ENCODE measurements around the gene RSBN1L.
"Not testable (repeated sequence)": the region's sequence is repeated elsewhere in the genome, so short reads cannot be mapped to it uniquely, and the experiment has no call there.

Gene RSBN1L

GRCh38 chr7:77778535-77778934 lies 82.3 kb downstream of the RSBN1L start:
- DNase-seq = no peak

- no peak for DNase-seq
These were observed 86.1 kb downstream of the RSBN1L start for GRCh38 chr7:77782383-77782782.

- DNase-seq = no peak
These were observed 86.9 kb downstream of the RSBN1L start for GRCh38 chr7:77783111-77783510.

- no peak for DNase-seq
These were observed 87.3 kb downstream of the RSBN1L start for GRCh38 chr7:77783545-77783944.

- not testable (repeated sequence) for DNase-seq
These were observed 88.2 kb downstream of the RSBN1L start for GRCh38 chr7:77784426-77784825.

- DNase-seq = no peak
These were observed 89.8 kb downstream of the RSBN1L start for GRCh38 chr7:77786018-77786417.

- no peak for DNase-seq
These were observed 90.5 kb downstream of the RSBN1L start for GRCh38 chr7:77786741-77787140.

GRCh38 chr7:77788327-77788902 lies 92.2 kb downstream of the RSBN1L start:
- no peak for DNase-seq

- DNase-seq = no peak
These were observed 95.1 kb downstream of the RSBN1L start for GRCh38 chr7:77791336-77791735.

- no peak for DNase-seq
These were observed 95.7 kb downstream of the RSBN1L start for GRCh38 chr7:77791956-77792355.

GRCh38 chr7:77794000-77794399 lies 97.7 kb downstream of the RSBN1L start:
- DNase-seq = no peak

- no peak for DNase-seq
These were observed 99.8 kb downstream of the RSBN1L start for GRCh38 chr7:77796109-77796508.

- DNase-seq = peak; percentile 78
These were observed 100.7 kb downstream of the RSBN1L start for GRCh38 chr7:77796960-77797359.

- DNase-seq = peak; percentile 87
These were observed 101.6 kb downstream of the RSBN1L start for GRCh38 chr7:77797734-77798393.

GRCh38 chr7:77798394-77799077 lies 102.3 kb downstream of the RSBN1L start, which contains the start of the genes PHTF2 and TMEM60:
PHTF2 (plus strand) TSS chr7:77798773.
TMEM60 (minus strand) TSS chr7:77798434; CDS start chr7:77794373, 4,061 bp downstream.
- peak; percentile 100 for DNase-seq

- peak; percentile 93 for DNase-seq
These were observed 103.1 kb downstream of the RSBN1L start for GRCh38 chr7:77799078-77799964.

GRCh38 chr7:77800158-77800557 lies 103.9 kb downstream of the RSBN1L start:
- DNase-seq = peak; percentile 97

- no peak for DNase-seq
These were observed 104.5 kb downstream of the RSBN1L start for GRCh38 chr7:77800730-77801129.

- peak; percentile 78 for DNase-seq
These were observed 106.5 kb downstream of the RSBN1L start for GRCh38 chr7:77802557-77803405.

- DNase-seq = no peak
These were observed 110.2 kb downstream of the RSBN1L start for GRCh38 chr7:77806425-77806824.

GRCh38 chr7:77808517-77808916 lies 112.3 kb downstream of the RSBN1L start:
- DNase-seq = no peak

Measured in OCI-M1 (cell line).